GM11168 (cell line): Measurements from ENCODE around the gene BLOC1S5.

ENCODE experiments used
- in situ Hi-C: fragments of 300-500 bp; cut with MboI; formaldehyde crosslinking; loops from one replicate; pipeline ENCODE4 v1.12.0; 2022; ENCODE audit warnings: low sequenced_read_pairs; ENCODE audit not compliant: unreplicated experiment

Gene BLOC1S5

GRCh38 chr6:8082954-8083858, 19.0 kb upstream of the BLOC1S5 start:
- in situ Hi-C loops, result no loop called here

GRCh38 chr6:8082572-8082953, 18.4 kb upstream of the BLOC1S5 start:
- in situ Hi-C loops, result no loop called here

GRCh38 chr6:8080362-8081151, 16.4 kb upstream of the BLOC1S5 start:
- in situ Hi-C loops, result no loop called here

- in situ Hi-C loops, result no loop called here
These were observed 14.9 kb upstream of the BLOC1S5 start for GRCh38 chr6:8079126-8079525.

GRCh38 chr6:8077991-8078390, 13.8 kb upstream of the BLOC1S5 start:
- in situ Hi-C loops, result no loop called here

- in situ Hi-C loops, result no loop called here
These were observed 11.5 kb upstream of the BLOC1S5 start for GRCh38 chr6:8075704-8076103.

GRCh38 chr6:8075185-8075584, 11.0 kb upstream of the BLOC1S5 start:
- in situ Hi-C loops, result no loop called here

- in situ Hi-C loops, result no loop called here
These were observed 10.0 kb upstream of the BLOC1S5 start for GRCh38 chr6:8074213-8074612.

- in situ Hi-C loops, result no loop called here
These were observed 9.6 kb upstream of the BLOC1S5 start for GRCh38 chr6:8073758-8074157.

- in situ Hi-C loops, result no loop called here
These were observed 6.5 kb upstream of the BLOC1S5 start for GRCh38 chr6:8070718-8071117.

- in situ Hi-C loops, result no loop called here
These were observed 5.6 kb upstream of the BLOC1S5 start for GRCh38 chr6:8069631-8070284.

GRCh38 chr6:8069151-8069550, 5.0 kb upstream of the BLOC1S5 start:
- in situ Hi-C loops, result no loop called here

- in situ Hi-C loops, result no loop called here
These were observed 1.9 kb upstream of the BLOC1S5 start for GRCh38 chr6:8066108-8066507.

- in situ Hi-C loops, result no loop called here
These were observed 1.3 kb upstream of the BLOC1S5 start for GRCh38 chr6:8065519-8065911.

GRCh38 chr6:8064638-8065518, 689 bp upstream of the BLOC1S5 start:
- in situ Hi-C loops, result no loop called here

GRCh38 chr6:8061736-8062135, 2.5 kb downstream of the BLOC1S5 start:
- in situ Hi-C loops, result no loop called here

- in situ Hi-C loops, result no loop called here
These were observed 3.8 kb downstream of the BLOC1S5 start for GRCh38 chr6:8060346-8060745.

- in situ Hi-C loops, result no loop called here
These were observed 5.1 kb downstream of the BLOC1S5 start for GRCh38 chr6:8059129-8059528.

- in situ Hi-C loops, result no loop called here
These were observed 6.4 kb downstream of the BLOC1S5 start for GRCh38 chr6:8057793-8058192.

- in situ Hi-C loops, result no loop called here
These were observed 6.9 kb downstream of the BLOC1S5 start for GRCh38 chr6:8057263-8057662.
